AG10803 (cell line): ENCODE data around the gene MBD5.

Source experiments
- DNase-seq: peaks from one replicate; pipeline ENCODE4 v3.0.0; 2010; ENCODE audit warnings: low read depth
- H3K4me3 ChIP-seq: 2 replicates; pipeline ENCODE4 v1.5.1; 2011; ENCODE audit warnings: mild to moderate bottlenecking, low read length, control low read depth
- TF ChIP-seq, protein P1 (sequence below): conservative IDR thresholded peaks from 2 replicates; pipeline ENCODE4 v1.5.1; 2011; ENCODE audit warnings: mild to moderate bottlenecking, low read length, control low read depth, inconsistent platforms

MBD5 gene

DNA sequence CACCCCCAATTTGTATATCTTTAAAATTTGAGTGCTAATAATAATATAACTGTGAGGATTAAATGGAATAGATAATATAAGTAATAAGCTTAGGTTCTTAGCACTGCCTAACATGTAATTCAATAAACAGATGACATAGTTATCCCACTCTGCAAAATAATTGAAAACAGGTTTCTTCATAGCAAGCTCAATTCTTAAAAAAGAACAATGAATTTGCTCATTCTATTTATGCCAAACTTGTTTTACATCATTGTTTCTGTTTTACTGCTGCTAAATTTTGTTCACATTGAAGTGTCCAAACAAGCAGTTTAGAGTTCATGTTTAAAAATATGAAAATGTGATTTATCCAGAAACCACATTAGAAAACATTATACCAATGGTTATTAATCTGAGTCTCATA lies 217.0 kb downstream of the MBD5 start:
- no peak overlapping the region for H3K4me3 ChIP-seq
- TF ChIP-seq, protein P1, sequence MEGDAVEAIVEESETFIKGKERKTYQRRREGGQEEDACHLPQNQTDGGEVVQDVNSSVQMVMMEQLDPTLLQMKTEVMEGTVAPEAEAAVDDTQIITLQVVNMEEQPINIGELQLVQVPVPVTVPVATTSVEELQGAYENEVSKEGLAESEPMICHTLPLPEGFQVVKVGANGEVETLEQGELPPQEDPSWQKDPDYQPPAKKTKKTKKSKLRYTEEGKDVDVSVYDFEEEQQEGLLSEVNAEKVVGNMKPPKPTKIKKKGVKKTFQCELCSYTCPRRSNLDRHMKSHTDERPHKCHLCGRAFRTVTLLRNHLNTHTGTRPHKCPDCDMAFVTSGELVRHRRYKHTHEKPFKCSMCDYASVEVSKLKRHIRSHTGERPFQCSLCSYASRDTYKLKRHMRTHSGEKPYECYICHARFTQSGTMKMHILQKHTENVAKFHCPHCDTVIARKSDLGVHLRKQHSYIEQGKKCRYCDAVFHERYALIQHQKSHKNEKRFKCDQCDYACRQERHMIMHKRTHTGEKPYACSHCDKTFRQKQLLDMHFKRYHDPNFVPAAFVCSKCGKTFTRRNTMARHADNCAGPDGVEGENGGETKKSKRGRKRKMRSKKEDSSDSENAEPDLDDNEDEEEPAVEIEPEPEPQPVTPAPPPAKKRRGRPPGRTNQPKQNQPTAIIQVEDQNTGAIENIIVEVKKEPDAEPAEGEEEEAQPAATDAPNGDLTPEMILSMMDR = no peak
- peak; percentile 70 for DNase-seq

DNA sequence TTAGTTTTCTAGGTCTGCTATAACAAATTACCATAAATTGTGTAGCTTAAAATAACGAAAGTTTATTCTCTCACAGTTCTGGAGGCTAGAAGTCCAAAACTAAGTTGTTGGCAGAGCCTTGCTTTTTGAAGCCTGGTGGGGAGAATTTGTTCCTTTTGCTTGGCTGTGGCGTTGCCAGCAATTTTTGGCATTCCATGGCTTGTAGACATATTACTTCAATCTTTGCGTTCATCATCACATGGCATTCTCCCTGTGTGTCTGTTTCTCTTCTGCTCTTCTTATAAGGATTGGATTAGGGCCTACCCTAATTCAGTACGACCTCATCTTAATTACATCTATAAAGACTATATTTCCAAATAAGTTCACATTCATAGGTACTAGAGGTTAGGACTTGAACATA lies 217.7 kb downstream of the MBD5 start:
- H3K4me3 ChIP-seq = no peak overlapping the region
- DNase-seq = peak; percentile 86
- TF ChIP-seq, protein P1 = 0 out of 2 replicates have a peak, but pooled peaks have one; percentile 2

DNA sequence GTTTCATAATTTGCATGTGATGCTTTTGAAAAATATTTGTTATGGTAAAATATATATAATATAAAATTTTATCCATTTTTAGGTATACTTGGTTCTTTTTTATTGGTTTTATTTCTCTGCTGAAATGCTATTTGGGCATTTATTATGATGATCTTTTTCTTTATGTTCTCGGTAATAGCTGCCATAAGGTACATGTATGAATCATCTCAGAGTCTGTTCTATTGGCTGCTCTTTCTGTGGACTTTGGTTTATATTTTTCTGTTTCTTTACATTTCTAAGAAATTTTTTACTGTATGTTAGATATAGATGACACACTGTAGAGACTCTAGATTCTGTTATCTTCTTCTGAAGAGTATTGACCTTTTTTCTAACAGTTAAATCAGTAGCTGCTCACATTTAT lies 219.9 kb downstream of the MBD5 start:
- H3K4me3 ChIP-seq = no peak overlapping the region
- no peak for DNase-seq
- TF ChIP-seq, protein P1 = no peak

DNA sequence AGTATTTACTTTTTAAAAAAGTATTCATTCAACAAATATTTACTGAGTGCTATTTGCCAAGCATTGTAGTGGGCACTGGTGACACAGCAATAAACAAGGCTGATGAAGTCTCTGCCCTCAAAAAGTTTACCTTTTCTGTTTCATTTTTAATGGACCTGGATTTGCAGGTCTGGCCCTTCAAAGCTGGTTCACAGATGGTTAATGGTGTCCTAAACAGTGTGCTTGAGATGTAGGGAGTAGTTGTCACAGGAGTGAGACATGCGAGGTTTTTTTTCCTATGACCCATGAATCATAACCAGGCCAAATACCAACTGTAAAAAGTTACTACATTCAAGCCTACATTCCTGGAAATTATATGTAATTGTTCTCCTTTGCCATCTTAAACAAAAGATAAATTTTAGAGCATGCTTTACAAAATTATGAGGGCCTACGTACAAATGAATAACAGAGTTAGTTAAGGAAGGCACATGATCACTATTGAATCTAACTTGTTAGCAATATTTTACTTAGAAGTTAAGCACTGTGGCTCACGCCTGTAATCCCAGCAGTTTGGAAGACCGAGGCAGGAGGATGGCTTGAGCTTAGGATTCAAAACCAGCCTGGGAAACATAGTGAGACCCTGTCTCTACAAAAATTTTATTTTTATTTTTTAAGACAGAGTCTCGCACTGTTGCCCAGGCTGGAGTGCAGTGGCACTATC lies 223.9 kb downstream of the MBD5 start:
- DNase-seq = peak; percentile 73
- no peak overlapping the region for H3K4me3 ChIP-seq
- TF ChIP-seq, protein P1 = no peak

DNA sequence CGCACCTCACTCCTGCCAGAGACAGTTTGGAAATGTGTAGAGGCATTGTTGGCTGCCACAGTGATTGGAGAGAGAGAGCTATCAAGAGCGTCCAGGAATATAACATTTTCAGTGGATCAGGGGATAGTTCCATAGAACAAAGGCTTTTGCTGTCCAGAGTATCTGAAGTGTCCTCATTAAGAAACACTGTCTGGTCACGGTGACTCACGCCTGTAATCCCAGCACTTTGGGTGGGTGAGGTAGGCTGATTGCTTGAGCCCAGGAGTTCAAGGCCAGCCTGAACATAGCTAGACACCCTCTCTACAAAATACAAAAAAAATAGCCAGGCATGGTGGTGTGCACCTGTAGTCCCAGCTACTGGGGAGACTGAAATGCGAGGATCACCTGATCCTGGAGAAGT lies 231.1 kb downstream of the MBD5 start:
- no peak for DNase-seq
- H3K4me3 ChIP-seq = no peak overlapping the region
- TF ChIP-seq, protein P1 = no peak

DNA sequence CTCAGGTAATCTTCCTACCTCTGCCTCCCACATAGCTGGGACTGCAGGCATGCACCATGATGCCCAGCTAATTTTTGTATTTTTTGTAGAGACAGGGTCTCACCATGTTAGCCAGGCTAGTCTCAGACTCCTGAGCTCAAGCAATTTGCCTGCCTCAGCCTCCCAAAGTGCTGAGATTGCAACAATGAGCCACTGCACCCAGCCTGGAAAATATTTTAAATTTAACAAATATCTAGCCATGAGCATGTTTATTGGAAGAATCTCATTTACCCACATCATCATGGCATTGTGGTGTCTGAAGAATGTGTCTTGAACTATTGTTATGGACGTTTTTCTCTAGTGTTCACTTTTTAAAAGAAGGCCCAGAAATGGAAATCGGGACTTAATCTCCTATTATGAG lies 231.8 kb downstream of the MBD5 start:
- TF ChIP-seq, protein P1 = no peak
- DNase-seq = no peak
- H3K4me3 ChIP-seq = no peak overlapping the region

DNA sequence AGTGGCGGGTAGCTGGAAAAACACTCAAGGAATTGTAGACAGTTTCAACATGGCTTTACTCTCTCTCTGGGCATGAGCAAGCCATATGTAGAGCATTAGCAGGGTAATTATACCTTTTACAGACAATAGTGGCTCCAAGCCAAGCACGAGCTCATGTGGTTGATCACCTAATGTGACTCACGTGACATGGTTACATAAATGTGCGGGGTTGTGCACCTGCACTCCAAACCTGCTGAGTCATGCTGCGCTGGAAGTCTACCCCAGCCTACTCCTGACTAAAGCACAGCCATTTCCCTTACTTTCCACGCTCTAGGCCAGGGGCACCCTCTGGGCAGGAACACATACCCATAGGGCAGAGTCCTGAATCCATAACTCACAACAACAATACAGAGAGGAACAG lies 232.8 kb downstream of the MBD5 start:
- no peak for DNase-seq
- TF ChIP-seq, protein P1 = no peak
- H3K4me3 ChIP-seq = no peak overlapping the region
